Hematopoietic multipotent progenitor cell treated with erythropoietin and hydrocortisone succinate and interleukin-3 and kit ligand, for 17 days (in vitro differentiated cells): ENCODE results near the gene POLD2.

Source experiments
- DNase-seq: peaks from one replicate; pipeline ENCODE4 v3.0.0-alpha.2; 2015; ENCODE audit warnings: low spot score

Gene POLD2

GRCh38 chr7:44101966-44102845 is 21.1 kb downstream of the POLD2 start:
- DNase-seq, result no peak

GRCh38 chr7:44101303-44101965 is 21.9 kb downstream of the POLD2 start:
- no peak for DNase-seq

GRCh38 chr7:44100458-44101302 is 22.7 kb downstream of the POLD2 start:
- DNase-seq, result no peak

GRCh38 chr7:44099669-44100068 is 23.7 kb downstream of the POLD2 start:
- DNase-seq, result no peak

- DNase-seq, result no peak
Measured at GRCh38 chr7:44098092-44099068, 25.0 kb downstream of the POLD2 start.

GRCh38 chr7:44097064-44097932 is 26.1 kb downstream of the POLD2 start:
- no peak for DNase-seq

GRCh38 chr7:44096326-44096881 is 26.9 kb downstream of the POLD2 start:
- no peak for DNase-seq

- no peak for DNase-seq
Measured at GRCh38 chr7:44095781-44096180, 27.6 kb downstream of the POLD2 start.

- DNase-seq, result no peak
Measured at GRCh38 chr7:44094883-44095592, 28.3 kb downstream of the POLD2 start.

- DNase-seq, result no peak
Measured at GRCh38 chr7:44094365-44094764, 29.0 kb downstream of the POLD2 start.

GRCh38 chr7:44093102-44093641 is 30.2 kb downstream of the POLD2 start:
- DNase-seq, result no peak

GRCh38 chr7:44087911-44088838 is 35.2 kb downstream of the POLD2 start:
- no peak for DNase-seq

GRCh38 chr7:44086627-44087026 is 36.7 kb downstream of the POLD2 start:
- no peak for DNase-seq

GRCh38 chr7:44085546-44085945 is 37.8 kb downstream of the POLD2 start:
- DNase-seq, result no peak

- DNase-seq, result no peak
Measured at GRCh38 chr7:44084701-44085100, 38.6 kb downstream of the POLD2 start.

- DNase-seq, result no peak
Measured at GRCh38 chr7:44083796-44084195, 39.6 kb downstream of the POLD2 start.

- DNase-seq, result peak; percentile 94
Measured at GRCh38 chr7:44082541-44083207, 40.7 kb downstream of the POLD2 start.
